Fibroblast of the aortic adventitia (primary cell): ENCODE data around the gene PPP1R9B. TPM values are rescaled to one million over a fixed set of nuclear protein-coding genes. Genes with fewer than 3 reads are reported as not detected.

Source experiments
- DNase-seq: peaks from one replicate; pipeline ENCODE4 v3.0.0-alpha.2; 2010; ENCODE audit warnings: low read depth
- H3K4me3 ChIP-seq: 2 replicates; pipeline ENCODE4 v1.5.1; 2011; ENCODE audit warnings: low read depth, mild to moderate bottlenecking, control low read depth, low read length, moderate library complexity
- total RNA-seq: library from RNA; depleted of rRNA; stranded (reverse); fragments of >200 nt; gene quantifications from 2 replicates; pipeline ENCODE4 v1.2.3, GENCODE V29; 2012; ENCODE audit warnings: low replicate concordance
- TF ChIP-seq, protein P1 (sequence below): IDR thresholded peaks from 2 replicates; pipeline ENCODE4 v1.5.1; 2011; ENCODE audit warnings: mild to moderate bottlenecking, low read length, control low read depth, inconsistent platforms; ENCODE audit not compliant: insufficient read depth

PPP1R9B gene
- total RNA-seq, 1 donor = 59.3 TPM

DNA sequence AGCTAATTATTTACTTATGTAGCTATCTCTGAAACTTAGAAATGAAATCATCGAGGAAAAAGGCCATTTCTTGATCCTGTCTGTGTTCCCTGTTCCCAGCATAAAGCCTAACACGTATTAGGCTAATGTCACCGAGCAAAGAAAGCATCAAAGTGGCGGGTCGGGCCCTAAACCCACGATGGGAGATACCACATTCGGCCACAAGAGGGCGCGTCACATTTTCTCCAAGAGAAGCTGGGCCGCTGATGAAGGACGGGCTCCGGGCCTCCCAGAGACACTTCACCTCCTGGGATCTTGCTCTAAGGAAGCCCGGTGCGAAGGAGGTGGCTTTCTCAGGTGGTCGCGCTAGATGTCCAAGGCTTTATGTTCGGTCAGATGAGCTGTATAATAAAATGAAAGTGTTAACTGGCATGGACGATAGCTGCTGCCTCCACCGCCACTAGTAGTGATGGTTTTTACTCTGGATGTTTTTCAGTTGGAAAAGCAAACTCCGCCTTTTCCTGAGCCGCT lies 56.2 kb downstream of the PPP1R9B start:
- peak; percentile 90 for DNase-seq
- TF ChIP-seq, protein P1, sequence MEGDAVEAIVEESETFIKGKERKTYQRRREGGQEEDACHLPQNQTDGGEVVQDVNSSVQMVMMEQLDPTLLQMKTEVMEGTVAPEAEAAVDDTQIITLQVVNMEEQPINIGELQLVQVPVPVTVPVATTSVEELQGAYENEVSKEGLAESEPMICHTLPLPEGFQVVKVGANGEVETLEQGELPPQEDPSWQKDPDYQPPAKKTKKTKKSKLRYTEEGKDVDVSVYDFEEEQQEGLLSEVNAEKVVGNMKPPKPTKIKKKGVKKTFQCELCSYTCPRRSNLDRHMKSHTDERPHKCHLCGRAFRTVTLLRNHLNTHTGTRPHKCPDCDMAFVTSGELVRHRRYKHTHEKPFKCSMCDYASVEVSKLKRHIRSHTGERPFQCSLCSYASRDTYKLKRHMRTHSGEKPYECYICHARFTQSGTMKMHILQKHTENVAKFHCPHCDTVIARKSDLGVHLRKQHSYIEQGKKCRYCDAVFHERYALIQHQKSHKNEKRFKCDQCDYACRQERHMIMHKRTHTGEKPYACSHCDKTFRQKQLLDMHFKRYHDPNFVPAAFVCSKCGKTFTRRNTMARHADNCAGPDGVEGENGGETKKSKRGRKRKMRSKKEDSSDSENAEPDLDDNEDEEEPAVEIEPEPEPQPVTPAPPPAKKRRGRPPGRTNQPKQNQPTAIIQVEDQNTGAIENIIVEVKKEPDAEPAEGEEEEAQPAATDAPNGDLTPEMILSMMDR = peak; percentile 70
- H3K4me3 ChIP-seq = peak overlapping the region; percentile 65

DNA sequence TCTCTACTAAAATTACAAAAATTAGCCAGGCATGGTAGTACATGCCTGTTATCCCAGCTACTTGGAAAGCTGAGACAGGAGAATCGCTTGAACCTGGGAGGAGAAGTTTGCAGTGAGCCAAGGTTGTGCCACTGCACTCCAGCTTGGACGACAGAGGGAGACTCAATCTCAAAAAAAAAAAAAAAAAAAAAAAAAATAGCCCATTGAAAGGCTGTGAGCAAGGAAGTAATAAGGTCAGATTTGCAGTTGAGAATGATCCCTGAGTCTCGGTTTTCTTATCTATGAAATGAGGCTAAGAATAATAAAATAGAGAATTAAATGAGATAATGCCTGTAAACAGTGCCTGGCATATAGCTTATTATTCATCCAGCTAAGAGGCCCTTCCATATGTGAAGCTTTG lies 56.7 kb downstream of the PPP1R9B start:
- H3K4me3 ChIP-seq = no peak overlapping the region
- DNase-seq = no peak
- TF ChIP-seq, protein P1 = no peak

DNA sequence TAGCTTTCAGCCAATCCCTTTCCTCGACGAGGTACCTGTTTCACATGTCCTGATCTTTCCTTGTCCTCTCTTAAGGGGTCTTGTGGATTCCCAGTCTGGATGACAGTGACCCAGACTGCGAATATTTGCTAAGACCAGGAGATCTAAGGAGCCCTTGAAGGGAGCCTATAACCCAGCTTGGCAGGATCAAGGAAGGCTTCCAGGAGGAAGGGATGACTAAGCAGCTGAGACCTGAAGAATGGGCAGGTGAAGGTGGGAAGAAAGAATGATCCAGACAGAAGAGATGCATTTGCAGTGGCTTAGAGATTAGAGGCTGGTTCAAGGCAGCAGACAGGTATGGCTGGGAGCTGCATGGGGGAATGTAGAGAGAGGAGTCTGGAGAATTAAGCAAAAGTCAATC lies 57.2 kb downstream of the PPP1R9B start:
- DNase-seq = no peak
- no peak overlapping the region for H3K4me3 ChIP-seq
- TF ChIP-seq, protein P1 = no peak

DNA sequence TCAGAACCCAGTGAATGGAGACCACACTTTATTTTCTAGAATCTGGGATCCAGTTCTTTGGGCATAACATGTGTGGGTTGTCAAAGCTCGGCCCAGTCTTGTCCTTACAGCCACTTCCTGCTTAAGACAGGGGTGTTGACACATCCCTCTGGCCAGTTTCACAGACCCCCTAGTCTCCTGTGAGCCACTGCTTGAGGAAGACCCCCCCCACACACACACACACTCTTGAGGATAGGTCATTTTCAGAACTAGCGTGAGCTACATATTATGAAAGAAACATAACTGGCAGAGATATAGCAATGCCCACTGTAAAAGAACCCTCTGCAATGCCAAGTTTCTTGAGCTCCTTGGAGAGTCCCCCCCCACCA lies 58.6 kb downstream of the PPP1R9B start:
- TF ChIP-seq, protein P1 = no peak
- no peak overlapping the region for H3K4me3 ChIP-seq
- DNase-seq = no peak

DNA sequence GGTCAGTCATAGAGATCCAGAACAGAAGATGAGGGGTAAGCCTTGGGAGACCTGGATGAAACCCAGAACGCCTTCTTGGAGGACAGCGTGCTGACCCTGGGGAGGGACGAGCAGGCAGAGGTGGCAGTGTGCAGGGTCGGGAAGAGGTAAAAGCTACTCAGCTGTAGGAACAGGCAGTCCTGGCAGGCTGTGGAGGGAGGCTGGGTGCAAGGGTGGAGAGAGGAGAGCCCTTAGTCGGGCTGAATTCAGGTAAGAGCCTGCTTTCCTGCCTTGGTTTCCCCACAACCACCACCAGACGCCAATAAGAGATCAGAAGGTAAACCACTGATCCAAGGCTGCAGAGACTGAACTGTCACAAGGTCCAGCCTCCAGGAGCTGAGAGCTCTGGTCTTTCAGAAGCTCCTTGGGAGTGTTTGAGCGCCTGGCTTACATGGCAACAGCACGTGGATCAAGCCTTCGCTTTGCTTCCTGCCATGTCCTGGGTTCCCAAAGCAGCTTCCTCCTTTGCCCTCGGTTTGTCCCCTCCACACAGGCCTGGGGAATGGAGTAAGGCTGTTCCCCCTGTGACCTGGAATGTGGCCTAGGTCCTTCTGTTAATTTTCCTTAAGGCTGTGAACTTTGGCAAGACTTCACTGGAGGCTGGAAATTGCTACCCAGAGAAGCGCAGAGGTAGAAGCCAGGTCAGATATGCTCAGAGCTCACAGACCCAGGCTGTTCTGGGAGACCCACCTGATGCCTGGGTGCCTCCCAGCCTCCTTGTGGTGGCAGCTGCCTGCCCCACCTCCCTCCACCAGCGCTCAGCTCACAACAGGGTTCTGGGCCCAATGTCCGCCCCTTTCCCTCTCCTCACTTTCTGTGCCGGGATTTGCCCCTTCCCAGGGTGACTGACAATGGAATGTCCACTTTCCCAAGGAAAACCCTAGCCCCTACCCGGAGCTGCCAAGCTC lies 59.2 kb downstream of the PPP1R9B start:
- TF ChIP-seq, protein P1 = no peak
- no peak for DNase-seq
- H3K4me3 ChIP-seq = no peak overlapping the region

DNA sequence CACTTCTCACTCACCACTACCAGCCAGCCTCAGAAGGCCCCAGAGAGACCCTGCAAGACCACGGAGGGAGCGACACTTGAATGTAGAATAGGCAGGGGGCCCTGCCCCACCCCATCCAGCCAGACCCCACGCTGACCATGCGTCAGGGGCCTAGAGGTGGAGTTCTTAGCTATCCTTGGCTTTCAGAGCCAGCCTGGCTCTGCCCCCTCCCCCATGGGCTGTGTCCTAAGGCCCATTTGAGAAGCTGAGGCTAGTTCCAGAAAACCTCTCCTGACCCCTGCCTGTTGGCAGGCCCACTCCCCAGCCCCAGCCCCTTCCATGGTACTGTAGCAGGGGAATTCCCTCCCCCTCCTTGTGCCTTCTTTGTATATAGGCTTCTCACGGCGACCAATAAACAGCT lies 60.4 kb downstream of the PPP1R9B start:
- DNase-seq = no peak
- H3K4me3 ChIP-seq = no peak overlapping the region
- TF ChIP-seq, protein P1 = no peak
